GM18505 (cell line): ENCODE measurements around the gene WIF1.

Source experiments
- ATAC-seq: cut with Tn5 transposase; IDR thresholded peaks from one replicate; pipeline ENCODE4 v1.9.1; 2021; ENCODE audit not compliant: unreplicated experiment
- POLR2A ChIP-seq: IDR thresholded peaks from 4 replicates; pipeline ENCODE4 v1.6.1; 2011; ENCODE audit warnings: borderline replicate concordance; ENCODE audit not compliant: insufficient read depth, insufficient read length; ENCODE audit errors: extremely low read depth

WIF1 gene, protein sequence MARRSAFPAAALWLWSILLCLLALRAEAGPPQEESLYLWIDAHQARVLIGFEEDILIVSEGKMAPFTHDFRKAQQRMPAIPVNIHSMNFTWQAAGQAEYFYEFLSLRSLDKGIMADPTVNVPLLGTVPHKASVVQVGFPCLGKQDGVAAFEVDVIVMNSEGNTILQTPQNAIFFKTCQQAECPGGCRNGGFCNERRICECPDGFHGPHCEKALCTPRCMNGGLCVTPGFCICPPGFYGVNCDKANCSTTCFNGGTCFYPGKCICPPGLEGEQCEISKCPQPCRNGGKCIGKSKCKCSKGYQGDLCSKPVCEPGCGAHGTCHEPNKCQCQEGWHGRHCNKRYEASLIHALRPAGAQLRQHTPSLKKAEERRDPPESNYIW

GRCh38 chr12:65121049-65121955 lies at the start of gene WIF1:
Gene WIF1, minus strand, starts transcription at chr12:65121305. Its CDS starts 114 bp downstream, at chr12:65121191.
- no peak for TF ChIP-seq POLR2A
- peak; percentile 69 for ATAC-seq

DNA sequence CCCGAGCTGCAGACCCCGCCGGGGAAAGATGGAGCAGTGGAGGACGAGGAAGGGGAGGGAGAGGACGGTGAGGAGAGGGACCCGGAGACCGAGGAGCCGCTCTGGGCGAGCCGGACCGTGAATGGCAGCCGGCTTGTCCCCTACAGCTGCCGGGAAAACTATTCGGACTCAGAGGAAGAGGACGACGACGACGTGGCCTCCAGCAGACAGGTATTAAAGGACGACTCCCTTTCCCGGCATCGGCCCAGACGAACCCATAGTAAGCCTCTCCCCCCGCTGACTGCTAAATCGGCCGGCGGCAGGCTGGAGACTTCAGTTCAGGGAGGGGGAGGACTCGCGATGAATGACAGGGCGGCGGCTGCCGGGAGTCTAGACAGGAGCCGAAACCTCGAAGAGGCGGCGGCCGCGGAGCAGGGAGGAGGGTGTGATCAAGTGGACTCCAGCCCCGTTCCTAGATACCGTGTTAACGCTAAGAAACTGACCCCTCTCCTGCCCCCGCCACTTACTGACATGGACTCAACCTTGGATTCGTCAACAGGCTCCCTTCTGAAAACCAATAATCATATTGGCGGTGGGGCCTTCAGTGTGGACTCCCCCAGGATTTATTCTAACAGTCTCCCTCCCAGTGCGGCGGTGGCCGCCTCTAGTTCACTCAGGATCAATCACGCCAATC lies 49.2 kb upstream of the WIF1 start:
- peak; percentile 51 for TF ChIP-seq POLR2A
- peak; percentile 36 for ATAC-seq

DNA sequence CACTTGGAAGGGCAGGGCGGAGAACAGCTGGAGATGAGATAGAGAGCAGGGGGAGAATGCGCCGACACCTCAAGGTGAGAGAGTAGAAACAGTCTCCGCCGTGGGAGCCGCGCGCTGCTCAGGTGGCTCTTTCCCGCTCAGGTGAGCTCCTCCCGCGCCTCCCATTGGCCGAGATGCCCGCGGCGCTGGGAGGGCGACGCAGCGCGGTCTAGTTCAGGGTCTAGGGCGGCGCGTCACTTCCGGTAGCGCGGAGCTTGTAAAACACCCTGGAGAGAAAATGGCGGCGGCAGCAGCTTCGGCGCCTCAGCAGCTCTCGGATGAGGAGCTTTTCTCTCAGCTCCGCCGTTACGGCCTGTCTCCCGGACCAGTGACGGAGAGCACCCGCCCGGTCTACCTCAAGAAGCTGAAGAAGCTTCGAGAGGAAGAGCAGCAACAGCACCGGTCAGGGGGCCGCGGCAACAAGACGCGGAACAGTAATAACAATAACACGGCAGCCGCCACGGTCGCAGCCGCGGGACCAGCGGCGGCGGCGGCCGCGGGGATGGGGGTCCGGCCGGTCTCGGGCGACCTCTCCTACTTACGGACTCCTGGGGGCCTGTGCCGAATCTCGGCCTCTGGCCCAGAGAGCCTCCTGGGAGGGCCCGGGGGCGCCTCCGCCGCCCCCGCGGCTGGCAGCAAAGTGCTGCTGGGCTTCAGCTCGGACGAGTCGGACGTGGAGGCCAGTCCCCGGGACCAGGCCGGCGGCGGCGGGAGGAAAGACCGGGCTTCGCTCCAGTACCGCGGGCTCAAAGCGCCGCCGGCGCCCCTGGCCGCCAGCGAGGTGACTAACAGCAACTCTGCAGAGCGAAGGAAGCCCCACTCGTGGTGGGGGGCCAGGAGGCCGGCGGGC lies 48.5 kb upstream of the WIF1 start, which contains the start of gene LEMD3:
Gene LEMD3 (plus strand): TSS at position 264 of the 889 bp plus-strand sequence. CDS start 14 bp downstream, at position 278.
- ATAC-seq, result peak; percentile 93
- TF ChIP-seq POLR2A, result peak; percentile 97

- peak; percentile 0 for ATAC-seq
- no peak for TF ChIP-seq POLR2A
Measured at GRCh38 chr12:65168681-65169319, 47.7 kb upstream of the WIF1 start.

DNA sequence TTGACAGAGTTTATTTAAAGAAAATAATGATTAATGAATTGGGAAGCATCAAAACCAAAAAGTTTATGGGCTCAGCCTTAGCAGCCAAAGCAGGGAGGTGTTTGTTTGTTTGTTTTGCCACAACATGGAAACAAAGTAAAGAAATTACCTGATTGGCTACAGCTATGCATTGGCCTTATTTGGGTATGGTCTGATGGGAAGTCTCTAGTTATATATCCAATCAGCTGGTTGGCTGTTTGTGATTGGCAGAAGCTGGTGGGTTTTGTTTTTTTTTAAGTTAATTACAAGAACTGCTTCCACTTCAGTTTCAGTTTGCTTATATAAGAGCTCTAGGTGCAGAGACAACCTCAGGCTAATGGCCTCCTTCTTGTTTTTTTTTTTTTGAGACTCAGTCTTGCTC lies 43.7 kb upstream of the WIF1 start:
- TF ChIP-seq POLR2A, result no peak
- ATAC-seq, result no peak

DNA sequence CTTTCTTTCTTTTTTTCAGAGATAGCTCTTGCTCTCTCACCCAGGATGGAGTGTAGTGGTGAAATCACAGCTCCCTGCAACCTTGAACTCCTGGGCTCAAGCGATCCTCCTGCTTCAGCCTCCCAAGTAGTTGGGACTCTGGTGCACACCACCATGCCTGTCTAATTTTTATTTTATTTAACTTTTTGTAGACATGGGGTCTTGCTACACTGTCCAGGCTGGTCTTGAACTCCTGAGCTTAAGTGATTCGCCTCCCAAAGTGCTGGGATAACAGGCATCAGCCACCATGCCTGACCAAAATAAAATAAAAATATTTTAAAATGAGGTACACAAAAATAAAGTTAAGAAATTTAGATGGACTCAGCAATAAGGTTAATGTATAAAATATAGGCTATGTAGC lies 43.1 kb upstream of the WIF1 start:
- no peak for TF ChIP-seq POLR2A
- ATAC-seq, result no peak

- ATAC-seq, result peak; percentile 48
- TF ChIP-seq POLR2A, result no peak
Measured at GRCh38 chr12:65162609-65163008, 41.5 kb upstream of the WIF1 start.

GRCh38 chr12:65157091-65157490 lies 36.0 kb upstream of the WIF1 start:
- no peak for TF ChIP-seq POLR2A
- no peak for ATAC-seq

DNA sequence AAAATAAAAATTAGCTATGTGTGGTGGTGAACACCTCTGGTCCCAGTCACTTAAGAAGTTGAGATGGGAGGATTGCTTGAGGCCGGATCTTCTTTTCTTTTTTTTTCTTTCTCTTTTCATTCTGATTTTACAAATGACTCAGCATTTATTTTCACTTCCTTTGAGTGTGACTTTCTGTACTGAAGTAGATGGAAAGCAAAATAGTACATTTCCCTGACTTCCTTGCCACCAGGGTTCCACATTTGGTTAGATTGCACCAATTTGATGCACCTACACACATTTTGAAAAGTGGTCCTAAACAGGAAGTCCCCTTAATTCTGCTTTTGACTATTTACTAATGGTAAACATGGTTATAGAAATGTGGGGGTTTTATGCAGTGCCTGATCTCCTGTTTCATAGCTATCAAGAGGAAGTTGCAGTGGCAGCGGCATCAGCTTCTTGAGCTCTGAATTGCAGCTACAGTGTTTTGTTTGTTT lies 35.3 kb upstream of the WIF1 start:
- peak; percentile 94 for ATAC-seq
- TF ChIP-seq POLR2A, result no peak

GRCh38 chr12:65155784-65156183 lies 34.7 kb upstream of the WIF1 start:
- ATAC-seq, result peak; percentile 35
- TF ChIP-seq POLR2A, result no peak

DNA sequence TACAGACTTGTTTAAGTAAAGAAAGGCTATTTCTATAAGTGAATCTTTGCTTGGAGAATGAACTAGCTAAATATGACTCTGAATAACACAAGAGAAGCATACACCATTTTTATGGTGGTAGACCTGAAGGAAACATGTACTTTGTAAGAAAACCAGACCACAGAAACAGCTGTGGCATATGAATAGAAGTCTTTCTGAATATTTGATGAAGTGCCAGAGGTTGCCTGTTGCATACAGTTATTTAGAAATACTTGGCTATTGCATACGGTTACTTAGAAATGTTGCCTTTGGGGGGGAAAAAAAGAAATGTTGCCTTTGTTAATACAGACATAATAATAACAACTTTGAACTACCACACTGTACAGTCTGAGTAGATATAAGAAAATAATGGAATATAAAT lies 31.5 kb upstream of the WIF1 start:
- no peak for TF ChIP-seq POLR2A
- ATAC-seq, result no peak

DNA sequence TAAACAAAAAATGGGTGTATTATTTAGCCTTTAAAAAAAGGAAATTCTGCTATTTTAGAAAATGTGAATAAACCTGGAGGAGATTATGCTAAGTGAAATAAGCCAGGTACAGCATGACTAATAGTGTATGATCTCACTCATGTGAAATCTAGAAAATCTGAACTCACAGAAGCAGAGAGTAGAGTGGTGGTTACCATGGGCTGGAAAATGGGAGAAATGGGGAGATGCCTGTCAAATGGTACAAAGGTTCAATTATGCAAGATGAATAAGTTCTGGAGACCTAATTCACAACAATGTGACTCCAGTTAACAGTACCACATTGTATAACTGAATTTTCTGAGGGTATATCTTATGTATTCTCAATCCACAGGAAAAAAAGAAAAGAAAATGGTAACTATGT lies 30.9 kb upstream of the WIF1 start:
- no peak for ATAC-seq
- no peak for TF ChIP-seq POLR2A

GRCh38 chr12:65147312-65147905 lies 26.3 kb upstream of the WIF1 start:
- TF ChIP-seq POLR2A, result no peak

More at GRCh38 chr12:65147312-65147905, 26.3 kb upstream of the WIF1 start:
- ATAC-seq, result no peak
